Right cardiac atrium (tissue), 5 donors: ENCODE data around the gene ATF3. TPM values are rescaled to one million over a fixed set of nuclear protein-coding genes. Genes with fewer than 3 reads are reported as not detected.

Source experiments
- ATAC-seq, 2 donors: fragments of 200-7000 bp; cut with Tn5 transposase; one replicate each; pipeline versions ENCODE4 v1.8.0 to v1.9.1; 2020; ENCODE audit warnings: moderate library complexity in 2 of 2, mild to moderate bottlenecking in 1 of 2
- DNase-seq, 3 donors: peaks; one replicate each; pipeline ENCODE4 v3.0.0-alpha.2; 2020
- H3K27ac ChIP-seq: one replicate; pipeline ENCODE4 v1.5.1; 2013; ENCODE audit warnings: mild to moderate bottlenecking, low read length, control low read depth, moderate library complexity
- H3K27me3 ChIP-seq: one replicate; pipeline ENCODE4 v1.6.1; 2013; ENCODE audit not compliant: control insufficient read depth, insufficient read depth
- H3K4me1 ChIP-seq: one replicate; pipeline ENCODE4 v1.6.1; 2013; ENCODE audit warnings: low read length; ENCODE audit not compliant: control insufficient read depth, insufficient read depth
- H3K4me3 ChIP-seq: one replicate; pipeline ENCODE4 v1.5.1; 2013; ENCODE audit warnings: low read length, control low read depth
- H3K9me3 ChIP-seq: one replicate; pipeline ENCODE4 v1.6.1; 2013; ENCODE audit warnings: low read length; ENCODE audit not compliant: control insufficient read depth
- WGBS: extraction: QIAGEN DNeasy Blood & Tissue Kit; methylation state at CpG from one replicate; pipeline ENCODE4 v1.1.7; 2013; 5-methylcytosine and 5-hydroxymethylcytosine counted together
- intact Hi-C, 4 donors: fragments of 100-400 bp; cut with DNase I; formaldehyde crosslinking; loops; one replicate each; pipeline versions ENCODE4 v1.11.0 to v1.14.0; 2022 to 2023
- polyA plus RNA-seq: library from polyadenylated mRNA; stranded (reverse); fragments of 200-250 nt; gene quantifications from one replicate; pipeline ENCODE4 v1.2.3, GENCODE V29; 2013
- total RNA-seq, 4 donors: library from RNA; stranded (reverse); fragmentation: NEBNext Ultra II Directional; extraction: Animal tissue kit (Norgen Biotek cat#: 25700); gene quantifications; one replicate each; pipeline ENCODE4 v1.2.1, GENCODE V29; 2021
- donor health status: healthy with polysubstance abuse.
- donor health status: DM: no; HTN: yes; CAD: no.
- donor health status: DM: no; HTN: no; CAD: no.
- donor health status: DM: no; HTN: yes; CAD: no; lungs with severe emphysema.
- donor health status: DM: yes; HTN: yes; CAD: no.

The ATF3 gene
- total and polyA plus RNA-seq, 5 donors: 6.9 to 195 (median 8.5) TPM

- no peaks in the 10 kb centered on the region for H3K9me3 ChIP-seq
- WGBS: 87% methylated on average over 8 of the region's 8 CpGs
- peaks cover 7% of the 10 kb centered on the region for H3K4me1 ChIP-seq
- no peak overlapping the region for H3K4me3 ChIP-seq
- H3K27ac ChIP-seq: no peak overlapping the region
- H3K27me3 ChIP-seq: no peaks in the 10 kb centered on the region
- DNase-seq: no peak
- intact Hi-C loops: loop anchor here in 3 of 4 donors (5.0 to 10.0 kb wide), 2 partner anchors 113 to 115 kb away; no protein-coding TSS in a partner anchor
- no peak for ATAC-seq
Observed at GRCh38 chr1:212669600-212669999, 61.0 kb downstream of the ATF3 start.

GRCh38 chr1:212670301-212670700 lies 61.7 kb downstream of the ATF3 start:
- intact Hi-C loops: no loop called here
- no peak overlapping the region for H3K27ac ChIP-seq

More at GRCh38 chr1:212670301-212670700, 61.7 kb downstream of the ATF3 start:
- DNase-seq: no peak
- WGBS: 91% methylated on average over 7 of the region's 7 CpGs
- no peaks in the 10 kb centered on the region for H3K9me3 ChIP-seq
- no peak overlapping the region for H3K4me3 ChIP-seq
- H3K4me1 ChIP-seq: peaks cover 7% of the 10 kb centered on the region
- no peak for ATAC-seq
- no peaks in the 10 kb centered on the region for H3K27me3 ChIP-seq

Other genes with a start within 250 kb of the ATF3 start
- 1 to 10 TPM; 3.2 to 4.9 (median 4.3) TPM for gene PACC1, start 193.9 kb upstream of the ATF3 start, total RNA-seq
- gene PACC1, start 193.9 kb upstream of the ATF3 start, polyA plus RNA-seq: 2.3 TPM
- 100 to 1,000 TPM in 3 of 4 donors, 10 to 100 TPM in 1; 99.4 to 117 (median 104) TPM for gene NENF, start 175.8 kb upstream of the ATF3 start, total RNA-seq
- gene NENF, start 175.8 kb upstream of the ATF3 start, polyA plus RNA-seq: 121 TPM
- 1 to 10 TPM in 2 of 4 donors, under 1 TPM in 2; 0.49 to 3.1 (median 0.94) TPM for gene BATF3, start 91.1 kb downstream of the ATF3 start, total RNA-seq
- gene BATF3, start 91.1 kb downstream of the ATF3 start, polyA plus RNA-seq: 0.75 TPM
- 10 to 100 TPM; 22.5 to 30.6 (median 26.3) TPM for gene NSL1, start 183.0 kb downstream of the ATF3 start, total RNA-seq
- 22.7 TPM for gene NSL1, start 183.0 kb downstream of the ATF3 start, polyA plus RNA-seq
- gene TATDN3, start 183.1 kb downstream of the ATF3 start, total RNA-seq: 10 to 100 TPM; 15.0 to 20.6 (median 18.8) TPM
- 23.3 TPM for gene TATDN3, start 183.1 kb downstream of the ATF3 start, polyA plus RNA-seq
- gene SPATA45, start 238.9 kb downstream of the ATF3 start, total RNA-seq: not detected
- not detected for gene SPATA45, start 238.9 kb downstream of the ATF3 start, polyA plus RNA-seq
- 1 to 10 TPM; 2.5 to 4.7 (median 3.3) TPM for gene FLVCR1, start 249.5 kb downstream of the ATF3 start, total RNA-seq
- 1.1 TPM for gene FLVCR1, start 249.5 kb downstream of the ATF3 start, polyA plus RNA-seq